22Rv1 (cell line): Measurements from ENCODE around the gene CFAP161.

Source experiments
- ZFX ChIP-seq: fragments of 450-650 bp; IDR thresholded peaks from 2 replicates; pipeline ENCODE4 v1.6.1; 2017; ENCODE audit warnings: antibody characterized with exemption, borderline replicate concordance
- TF ChIP-seq, protein P1 (sequence below): fragments of 450-650 bp; IDR thresholded peaks from 2 replicates; pipeline ENCODE4 v1.5.1; 2017; ENCODE audit warnings: mild to moderate bottlenecking

DNA sequence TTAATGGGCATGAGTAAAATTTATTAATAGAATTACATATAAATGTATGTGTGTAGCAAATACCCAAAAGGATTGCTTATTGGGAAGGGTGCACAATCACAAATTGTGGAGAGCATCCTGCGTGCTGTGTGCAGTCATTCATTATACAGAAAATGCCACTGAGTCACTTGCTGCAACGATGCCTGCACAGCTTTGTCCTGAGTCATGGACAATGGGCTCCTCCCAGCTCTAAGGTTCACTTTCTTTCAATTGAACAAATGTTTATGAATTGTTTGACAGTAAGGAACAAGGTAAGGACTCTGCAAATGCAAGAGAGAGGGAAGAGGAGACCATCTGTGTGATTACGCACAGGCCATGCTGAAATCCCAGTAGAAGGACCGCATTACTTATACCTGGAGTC lies 18.7 kb downstream of the CFAP161 start:
- TF ChIP-seq, protein P1, sequence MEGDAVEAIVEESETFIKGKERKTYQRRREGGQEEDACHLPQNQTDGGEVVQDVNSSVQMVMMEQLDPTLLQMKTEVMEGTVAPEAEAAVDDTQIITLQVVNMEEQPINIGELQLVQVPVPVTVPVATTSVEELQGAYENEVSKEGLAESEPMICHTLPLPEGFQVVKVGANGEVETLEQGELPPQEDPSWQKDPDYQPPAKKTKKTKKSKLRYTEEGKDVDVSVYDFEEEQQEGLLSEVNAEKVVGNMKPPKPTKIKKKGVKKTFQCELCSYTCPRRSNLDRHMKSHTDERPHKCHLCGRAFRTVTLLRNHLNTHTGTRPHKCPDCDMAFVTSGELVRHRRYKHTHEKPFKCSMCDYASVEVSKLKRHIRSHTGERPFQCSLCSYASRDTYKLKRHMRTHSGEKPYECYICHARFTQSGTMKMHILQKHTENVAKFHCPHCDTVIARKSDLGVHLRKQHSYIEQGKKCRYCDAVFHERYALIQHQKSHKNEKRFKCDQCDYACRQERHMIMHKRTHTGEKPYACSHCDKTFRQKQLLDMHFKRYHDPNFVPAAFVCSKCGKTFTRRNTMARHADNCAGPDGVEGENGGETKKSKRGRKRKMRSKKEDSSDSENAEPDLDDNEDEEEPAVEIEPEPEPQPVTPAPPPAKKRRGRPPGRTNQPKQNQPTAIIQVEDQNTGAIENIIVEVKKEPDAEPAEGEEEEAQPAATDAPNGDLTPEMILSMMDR = no peak
- TF ChIP-seq ZFX = no peak
